Left renal cortex interstitium (tissue), 4 donors: ENCODE results near the gene WFDC13. TPM values are rescaled to one million over a fixed set of nuclear protein-coding genes. Genes with fewer than 3 reads are reported as not detected.
"Not testable (repeated sequence)": the region's sequence is repeated elsewhere in the genome, so short reads cannot be mapped to it uniquely, and the experiment has no call there.

Source experiments
- DNase-seq, 4 donors: peaks; one replicate each; pipeline ENCODE4 v3.0.0-alpha.2; 2013; ENCODE audit warnings: low read depth in 4 of 4, low spot score in 2 of 4, missing footprints in 1 of 4
- polyA plus RNA-seq, 4 donors: library from polyadenylated mRNA; unstranded; fragments of 120-200 nt; gene quantifications; one replicate each; pipeline ENCODE4 v1.2.1, GENCODE V29; 2013; ENCODE audit not compliant: insufficient read length in 4 of 4

WFDC13 gene
- polyA plus RNA-seq, result not detected

- DNase-seq, result no peak
Observed at GRCh38 chr20:45701873-45702272, at the start of gene WFDC13. Gene WFDC13 (plus strand): TSS chr20:45702038. CDS start chr20:45702124, 86 bp downstream.

GRCh38 chr20:45657038-45657437 is 44.8 kb upstream of the WFDC13 start:
- not testable (repeated sequence) for DNase-seq

GRCh38 chr20:45670139-45670538 is 31.7 kb upstream of the WFDC13 start, which contains the start of gene WFDC11:
Gene WFDC11 (minus strand): TSS chr20:45670239. CDS start chr20:45650600, 19,639 bp downstream.
- DNase-seq, result no peak

GRCh38 chr20:45672765-45673164 is 29.1 kb upstream of the WFDC13 start:
- DNase-seq, result no peak

GRCh38 chr20:45679650-45680049 is 22.2 kb upstream of the WFDC13 start:
- DNase-seq, result no peak

GRCh38 chr20:45685896-45686295 is 15.9 kb upstream of the WFDC13 start:
- DNase-seq, result no peak

- DNase-seq, result not testable (repeated sequence)
Observed at GRCh38 chr20:45693346-45693745, 8.5 kb upstream of the WFDC13 start.

- no peak for DNase-seq
Observed at GRCh38 chr20:45695496-45695895, 6.3 kb upstream of the WFDC13 start.

- no peak for DNase-seq
Observed at GRCh38 chr20:45701104-45701503, 734 bp upstream of the WFDC13 start.

- DNase-seq, result no peak
Observed at GRCh38 chr20:45704969-45705637, 3.3 kb downstream of the WFDC13 start, which contains the start of gene WFDC10B. Gene WFDC10B (minus strand): TSS chr20:45705019. CDS start chr20:45685992, 19,027 bp downstream.

- DNase-seq, result not testable (repeated sequence)
Observed at GRCh38 chr20:45716141-45716688, 14.4 kb downstream of the WFDC13 start.

GRCh38 chr20:45722047-45722446 is 20.2 kb downstream of the WFDC13 start, which contains the start of gene SPINT4:
Gene SPINT4 (plus strand): TSS chr20:45722347. CDS start chr20:45722368, 21 bp downstream.
- DNase-seq, result no peak

GRCh38 chr20:45725134-45725533 is 23.3 kb downstream of the WFDC13 start:
- no peak for DNase-seq

- DNase-seq, result no peak
Observed at GRCh38 chr20:45727044-45727443, 25.2 kb downstream of the WFDC13 start.

GRCh38 chr20:45732199-45732598 is 30.4 kb downstream of the WFDC13 start:
- no peak for DNase-seq

- DNase-seq, result no peak
Observed at GRCh38 chr20:45735552-45735951, 33.7 kb downstream of the WFDC13 start.

GRCh38 chr20:45735988-45736387 is 34.1 kb downstream of the WFDC13 start:
- DNase-seq, result no peak

- DNase-seq, result no peak
Observed at GRCh38 chr20:45742596-45742995, 40.8 kb downstream of the WFDC13 start.

GRCh38 chr20:45745015-45745414 is 43.2 kb downstream of the WFDC13 start:
- DNase-seq, result no peak

- DNase-seq, result no peak
Observed at GRCh38 chr20:45751721-45752120, 49.9 kb downstream of the WFDC13 start.

GRCh38 chr20:45752746-45753145 is 50.9 kb downstream of the WFDC13 start:
- DNase-seq, result no peak

- no peak for DNase-seq
Observed at GRCh38 chr20:45758096-45758495, 56.3 kb downstream of the WFDC13 start.
